NCI-H82 treated with DMSO at 0.1 percent for 48 hours (cell line): ENCODE measurements around the gene C1orf56.

Source experiments
- DNase-seq: peaks from one replicate; lab custom pipeline; 2025; ENCODE audit not compliant: unreplicated experiment; lab: John Stamatoyannopoulos, UW

The C1orf56 gene

GRCh38 chr1:151024540-151025146 lies 22.9 kb upstream of the C1orf56 start:
- DNase-seq = peak; percentile 31

- no peak for DNase-seq
These were observed 21.1 kb upstream of the C1orf56 start for GRCh38 chr1:151026460-151026859.

- DNase-seq = no peak
These were observed 15.4 kb upstream of the C1orf56 start for GRCh38 chr1:151032164-151032563.

DNA sequence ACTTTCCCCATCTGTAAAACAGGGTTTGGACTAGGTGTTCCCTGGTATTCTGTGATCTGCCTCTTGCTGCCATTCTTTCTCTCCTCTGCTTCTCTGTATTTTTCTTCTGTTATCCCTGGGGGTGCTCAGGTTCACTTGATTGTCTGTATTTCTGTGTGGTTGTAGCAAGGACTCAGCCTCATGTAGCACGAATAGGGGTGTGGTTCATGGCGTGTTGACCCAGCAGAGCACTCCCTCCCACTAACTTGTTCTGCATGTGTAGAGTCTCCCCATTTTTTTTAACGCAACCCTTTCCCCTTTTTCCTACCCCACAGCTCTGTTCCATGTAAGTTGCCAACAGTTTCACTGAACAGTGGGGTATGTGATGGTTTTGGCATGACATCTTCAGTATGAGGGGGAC lies 12.4 kb upstream of the C1orf56 start:
- no peak for DNase-seq

GRCh38 chr1:151036356-151036755 lies 11.2 kb upstream of the C1orf56 start, which contains the start of gene BNIPL:
TSS of gene BNIPL (plus strand) at chr1:151036586. CDS start at chr1:151036726, 140 bp downstream.
- no peak for DNase-seq

- DNase-seq = no peak
These were observed 10.5 kb upstream of the C1orf56 start for GRCh38 chr1:151037032-151037431.

- no peak for DNase-seq
These were observed 8.0 kb upstream of the C1orf56 start for GRCh38 chr1:151039521-151039920.

GRCh38 chr1:151043163-151043562 lies 4.4 kb upstream of the C1orf56 start:
- DNase-seq = no peak

DNA sequence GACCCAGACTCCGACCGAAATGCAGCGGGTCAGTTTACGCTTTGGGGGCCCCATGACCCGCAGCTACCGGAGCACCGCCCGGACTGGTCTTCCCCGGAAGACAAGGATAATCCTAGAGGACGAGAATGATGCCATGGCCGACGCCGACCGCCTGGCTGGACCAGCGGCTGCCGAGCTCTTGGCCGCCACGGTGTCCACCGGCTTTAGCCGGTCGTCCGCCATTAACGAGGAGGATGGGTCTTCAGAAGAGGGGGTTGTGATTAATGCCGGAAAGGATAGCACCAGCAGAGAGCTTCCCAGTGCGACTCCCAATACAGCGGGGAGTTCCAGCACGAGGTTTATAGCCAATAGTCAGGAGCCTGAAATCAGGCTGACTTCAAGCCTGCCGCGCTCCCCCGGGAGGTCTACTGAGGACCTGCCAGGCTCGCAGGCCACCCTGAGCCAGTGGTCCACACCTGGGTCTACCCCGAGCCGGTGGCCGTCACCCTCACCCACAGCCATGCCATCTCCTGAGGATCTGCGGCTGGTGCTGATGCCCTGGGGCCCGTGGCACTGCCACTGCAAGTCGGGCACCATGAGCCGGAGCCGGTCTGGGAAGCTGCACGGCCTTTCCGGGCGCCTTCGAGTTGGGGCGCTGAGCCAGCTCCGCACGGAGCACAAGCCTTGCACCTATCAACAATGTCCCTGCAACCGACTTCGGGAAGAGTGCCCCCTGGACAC lies 534 bp downstream of the C1orf56 start:
- DNase-seq = peak; percentile 46

GRCh38 chr1:151048645-151049032 lies 1.1 kb downstream of the C1orf56 start:
- DNase-seq = no peak

DNA sequence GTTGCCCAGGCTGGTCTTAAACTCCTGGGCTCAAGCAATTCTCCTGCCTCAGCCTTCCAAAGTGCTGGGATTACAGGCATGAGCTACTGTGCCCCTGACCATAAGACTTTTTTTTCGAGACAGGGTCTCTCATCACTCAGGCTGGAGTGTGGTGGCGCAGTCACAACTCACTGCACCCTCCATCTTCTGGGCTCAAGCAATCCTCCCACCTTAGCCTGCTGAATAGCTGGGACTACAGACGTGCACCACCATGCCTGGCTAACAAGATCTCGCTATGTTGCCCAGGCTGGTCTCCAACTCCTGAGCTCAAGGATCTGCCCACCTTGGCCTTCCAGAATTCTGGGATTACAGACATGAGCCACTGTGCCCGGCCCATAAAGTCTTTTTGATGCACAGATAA lies 1.9 kb downstream of the C1orf56 start:
- DNase-seq = no peak

DNA sequence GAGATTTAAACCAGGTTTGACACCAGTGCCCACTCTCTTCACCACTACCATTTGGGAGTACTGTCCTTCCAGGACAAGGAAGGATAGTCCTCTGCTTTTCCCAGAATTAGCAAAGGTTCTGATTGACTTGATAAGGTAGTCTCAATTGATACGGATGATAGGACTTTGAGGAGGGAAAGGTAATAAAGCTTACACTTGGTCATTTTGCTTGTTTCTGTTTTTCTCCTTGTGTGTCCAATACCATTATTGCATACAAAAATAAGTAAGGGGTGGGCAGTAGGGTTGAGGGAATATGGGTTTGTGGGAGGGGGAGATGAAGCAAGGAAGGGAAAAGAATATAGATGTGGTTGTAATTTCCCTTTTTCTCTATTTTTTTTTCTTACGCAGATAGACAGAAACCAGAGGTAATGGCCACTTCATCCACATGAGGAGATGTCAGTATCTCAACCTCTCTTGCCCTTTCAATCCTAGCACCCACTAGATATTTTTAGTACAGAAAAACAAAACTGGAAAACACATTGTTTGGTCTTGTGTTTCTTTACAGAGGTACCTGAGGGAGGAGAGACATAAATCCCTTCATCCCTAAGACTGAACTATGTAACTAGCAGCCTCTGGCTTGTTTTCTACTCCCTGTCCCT lies 2.6 kb downstream of the C1orf56 start:
- DNase-seq = no peak

DNA sequence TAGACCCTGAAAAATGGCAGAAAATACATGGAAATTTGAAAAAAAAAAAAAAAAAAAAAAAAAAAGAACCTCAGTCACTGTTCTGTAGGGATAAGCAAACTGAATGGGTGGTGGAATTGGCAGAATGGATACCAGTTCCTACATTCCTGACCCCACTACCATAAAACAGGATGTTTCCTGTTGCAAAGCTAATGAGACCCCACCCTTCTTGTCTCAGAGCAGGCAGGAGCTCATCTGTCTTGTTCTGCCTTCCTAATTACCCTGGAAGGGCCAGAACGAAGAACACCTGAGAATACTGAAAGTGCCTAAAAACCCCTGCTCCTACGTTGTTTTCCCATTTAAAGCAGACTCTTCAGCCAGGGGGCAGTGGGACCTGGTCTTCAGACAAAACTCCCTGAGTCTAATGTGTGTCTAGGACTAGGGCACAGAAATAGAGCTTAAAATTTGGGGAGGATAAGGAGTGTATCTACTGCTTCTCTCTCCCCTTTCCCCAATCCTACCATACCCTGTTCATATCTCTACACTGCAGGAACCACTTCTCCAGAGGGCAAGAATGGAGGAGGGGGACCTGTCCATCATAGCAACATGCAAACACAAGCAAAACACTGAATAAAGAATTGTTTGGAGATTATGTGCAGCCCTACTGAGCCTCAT lies 3.9 kb downstream of the C1orf56 start:
- DNase-seq = no peak

- DNase-seq = no peak
These were observed 7.5 kb downstream of the C1orf56 start for GRCh38 chr1:151054971-151055547.

GRCh38 chr1:151055581-151055980 lies 8.0 kb downstream of the C1orf56 start:
- no peak for DNase-seq

DNA sequence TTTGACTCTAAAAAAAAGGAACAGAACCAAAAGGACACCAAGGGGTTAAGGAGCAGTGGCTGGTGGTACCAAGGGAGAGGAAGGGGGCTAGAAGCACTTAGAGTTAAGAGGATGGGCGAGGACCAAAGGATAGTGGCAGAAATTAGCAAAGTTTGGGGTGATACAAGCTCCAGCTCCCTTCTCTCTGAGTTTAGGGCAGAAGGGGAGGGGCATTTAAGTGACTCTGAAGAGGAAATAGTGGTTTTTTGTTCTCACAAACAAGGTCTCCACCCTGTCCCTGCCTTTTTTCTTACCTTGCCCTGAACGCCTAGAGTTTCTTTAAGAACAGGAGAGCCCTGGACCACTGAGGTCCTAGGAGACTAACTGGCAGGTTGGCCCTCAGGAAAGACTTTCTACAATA lies 8.6 kb downstream of the C1orf56 start:
- no peak for DNase-seq

- no peak for DNase-seq
These were observed 11.1 kb downstream of the C1orf56 start for GRCh38 chr1:151058692-151059091.

DNA sequence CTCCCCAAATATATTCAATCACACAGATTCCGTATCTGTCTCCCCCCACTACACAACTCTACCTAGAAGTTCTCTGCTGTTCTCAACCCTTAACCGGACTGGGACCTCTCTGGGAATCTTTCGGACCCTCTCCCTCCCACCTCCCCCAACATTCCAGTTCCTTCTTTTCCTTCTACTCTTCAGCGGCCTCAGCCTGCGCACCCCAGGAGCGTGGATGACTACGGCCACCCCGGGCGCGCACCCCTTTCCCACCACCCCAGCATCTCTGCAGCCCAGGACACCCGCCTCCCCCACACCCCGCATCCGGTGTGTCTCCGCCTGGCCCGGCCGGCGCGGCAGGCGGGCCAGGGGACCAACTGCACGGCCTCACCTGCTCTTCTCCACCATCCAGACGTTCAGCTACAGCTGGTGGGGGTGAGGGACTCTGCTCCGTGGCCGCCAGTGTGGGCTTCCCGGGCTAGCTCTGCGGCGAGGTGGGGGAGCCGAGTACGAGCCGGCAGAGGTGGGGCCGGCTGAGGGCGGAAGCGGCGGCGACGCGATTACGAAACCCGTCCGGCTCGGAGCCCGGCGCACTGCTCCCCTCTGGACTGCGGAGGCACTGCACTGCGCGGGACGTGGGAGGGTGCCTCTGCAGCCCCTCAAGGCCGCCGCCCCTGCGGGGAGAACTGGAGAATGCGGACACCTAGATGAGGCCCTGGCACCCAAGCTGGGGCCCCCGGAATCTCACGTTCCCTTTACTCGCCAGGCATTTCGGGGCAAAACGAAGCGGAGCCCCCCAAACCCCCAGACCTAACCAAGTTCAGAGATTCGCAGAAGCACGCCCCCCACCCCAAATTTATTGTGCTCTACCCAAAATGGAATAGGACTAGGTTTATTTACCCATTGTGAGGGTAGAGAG lies 11.8 kb downstream of the C1orf56 start, which contains the start of gene CDC42SE1:
CDC42SE1 (minus strand) TSS at position 514 of the 898 bp plus-strand sequence. CDS start 3,892 bp downstream, outside the sequence.
- peak; percentile 73 for DNase-seq

DNA sequence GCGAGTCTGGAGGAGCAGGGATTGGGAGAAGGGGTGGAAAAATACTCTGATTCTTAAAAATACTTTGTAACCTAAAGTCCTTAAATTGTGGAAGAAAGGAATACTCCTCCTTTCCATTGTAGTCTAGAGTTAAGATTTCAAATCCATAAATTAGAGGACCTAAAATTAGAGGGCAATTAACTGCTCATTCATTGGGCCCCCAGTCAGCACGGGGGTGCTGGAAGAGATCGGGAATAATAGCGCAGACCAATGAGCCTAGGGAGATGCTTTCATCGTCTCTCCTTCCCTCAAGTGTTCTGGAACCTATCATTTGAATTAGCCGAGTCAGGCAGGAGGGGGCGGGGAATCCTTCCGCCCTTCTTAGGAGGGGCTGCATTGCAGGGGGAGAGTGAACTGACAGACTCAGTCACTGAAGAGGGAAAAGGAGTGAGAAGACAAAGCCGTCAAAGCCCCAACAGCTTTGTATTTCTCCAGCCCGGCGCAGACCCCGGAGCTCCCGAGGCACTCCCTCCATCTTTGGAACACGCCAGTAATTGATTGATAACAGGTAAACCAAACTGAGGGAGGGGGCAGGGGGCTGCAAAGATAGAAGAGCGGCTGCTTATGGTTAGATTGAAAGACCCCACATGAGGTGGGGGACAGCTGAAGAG lies 12.6 kb downstream of the C1orf56 start, which contains the start of gene MLLT11:
MLLT11 (plus strand) TSS at position 391 of the 650 bp plus-strand sequence. CDS start 6,828 bp downstream, outside the sequence.
- peak; percentile 89 for DNase-seq
